ENCODE results near the gene NF1.
A peak's percentile ranks its signal among the peaks of the same experiment; 100 is the strongest.

NF1 gene

GRCh38 chr17:31385428-31386285, 290.9 kb downstream of the NF1 start:
- ATAC-seq = no peak
- no peak for DNase-seq

- DNase-seq (no peak), ATAC-seq (no peak)
These were observed 291.8 kb downstream of the NF1 start for GRCh38 chr17:31386542-31387075.

GRCh38 chr17:31387438-31387837, 292.7 kb downstream of the NF1 start:
- DNase-seq = no peak
- no peak for ATAC-seq

GRCh38 chr17:31388351-31388750, 293.6 kb downstream of the NF1 start:
- ATAC-seq = no peak

GRCh38 chr17:31388770-31389656, 294.2 kb downstream of the NF1 start:
- DNase-seq = peak; percentile 63

More at GRCh38 chr17:31388351-31388750, 293.6 kb downstream of the NF1 start:
- no peak for DNase-seq

GRCh38 chr17:31389657-31390381, 295.0 kb downstream of the NF1 start:
- ATAC-seq (no peak), DNase-seq (no peak)

More at GRCh38 chr17:31388770-31389656, 294.2 kb downstream of the NF1 start:
- ATAC-seq = no peak

GRCh38 chr17:31390426-31390747, 295.6 kb downstream of the NF1 start:
- DNase-seq (no peak), ATAC-seq (no peak)

GRCh38 chr17:31390748-31391495, 296.1 kb downstream of the NF1 start:
- ATAC-seq (no peak), DNase-seq (no peak)

GRCh38 chr17:31391496-31391949, 296.7 kb downstream of the NF1 start, which contains the start of gene RAB11FIP4:
TSS of gene RAB11FIP4 (plus strand) at chr17:31391675. CDS start at chr17:31391853, 178 bp downstream.
- DNase-seq (no peak), ATAC-seq (peak; percentile 28)

- ATAC-seq (no peak), DNase-seq (no peak)
These were observed 297.5 kb downstream of the NF1 start for GRCh38 chr17:31392002-31392855.

GRCh38 chr17:31392856-31393748, 298.3 kb downstream of the NF1 start:
- ATAC-seq = no peak
- DNase-seq = no peak

GRCh38 chr17:31393749-31394146, 299.0 kb downstream of the NF1 start:
- ATAC-seq (no peak), DNase-seq (no peak)

GRCh38 chr17:31394544-31394943, 299.8 kb downstream of the NF1 start:
- ATAC-seq (no peak), DNase-seq (peak; percentile 65)

GRCh38 chr17:31397256-31397939, 302.6 kb downstream of the NF1 start:
- no peak for ATAC-seq
- no peak for DNase-seq

- ATAC-seq (no peak), DNase-seq (no peak)
These were observed 303.9 kb downstream of the NF1 start for GRCh38 chr17:31398381-31399311.

GRCh38 chr17:31400481-31400950, 305.7 kb downstream of the NF1 start:
- ATAC-seq (no peak), DNase-seq (no peak)
